Measurements from ENCODE around the gene SENP6. TPM values are rescaled to one million over a fixed set of nuclear protein-coding genes. Genes with fewer than 3 reads are reported as not detected.
"Not testable (repeated sequence)": the region's sequence is repeated elsewhere in the genome, so short reads cannot be mapped to it uniquely, and the experiment has no call there.

The SENP6 gene
- polyA plus RNA-seq, 1 experiment = 9.9 TPM

- H3K36me3 ChIP-seq (ENCODE audit: control insufficient read depth, insufficient read depth, low read length) = no peaks in the 10 kb centered on the region
- H3K4me3 ChIP-seq (ENCODE audit: low read depth, low read length) = no peak overlapping the region
- no peak for DNase-seq (ENCODE audit: low read depth)
- ChIA-PET POLR2A (no interaction called here), CTCF (no interaction called here)
- no peak for TF ChIP-seq CTCF (IDR thresholded peaks at IDR 0.05; ENCODE audit: insufficient read depth, low read depth, low read length)
- no peaks in the 10 kb centered on the region; the same call in 1 of the 2 replicates for H3K27me3 ChIP-seq (ENCODE audit: control insufficient read depth, insufficient read depth, low read length)
These were observed 12.7 kb upstream of the SENP6 start for GRCh38 chr6:75588948-75589347.

GRCh38 chr6:75590370-75590769 lies 11.3 kb upstream of the SENP6 start:
- TF ChIP-seq CTCF (IDR thresholded peaks at IDR 0.05; ENCODE audit: insufficient read depth, low read depth, low read length) = no peak
- Histone ChIP-seq H3K27me3 (ENCODE audit: control insufficient read depth, insufficient read depth, low read length) (no peaks in the 10 kb centered on the region; the same call in 1 of the 2 replicates), H3K36me3 (ENCODE audit: control insufficient read depth, insufficient read depth, low read length) (no peaks in the 10 kb centered on the region), H3K4me3 (ENCODE audit: low read depth, low read length) (no peak overlapping the region)
- CTCF ChIA-PET = interaction anchor here (1.1 kb wide), 1 partner anchor 31 kb away, joined by 3 read pairs; no protein-coding TSS in a partner anchor
- no peak for DNase-seq (ENCODE audit: low read depth)
- POLR2A ChIA-PET = no interaction called here

- POLR2A ChIA-PET; DNase-seq (ENCODE audit: low read depth); CTCF ChIA-PET; H3K27me3 ChIP-seq (ENCODE audit: control insufficient read depth, insufficient read depth, low read length); H3K36me3 ChIP-seq (ENCODE audit: control insufficient read depth, insufficient read depth, low read length); H3K4me3 ChIP-seq (ENCODE audit: low read depth, low read length): not testable (repeated sequence)
These were observed 5.3 kb upstream of the SENP6 start for GRCh38 chr6:75596380-75596779.

GRCh38 chr6:75600768-75601167 lies 912 bp upstream of the SENP6 start:
- ChIA-PET CTCF (interaction anchor here (0.9 kb wide), 1 partner anchor 15 kb away, joined by 5 read pairs; no protein-coding TSS in a partner anchor), POLR2A (no interaction called here)
- DNase-seq (ENCODE audit: low read depth) = no peak
- H3K27me3 ChIP-seq (ENCODE audit: control insufficient read depth, insufficient read depth, low read length) = no peaks in the 10 kb centered on the region
- no peaks in the 10 kb centered on the region for H3K36me3 ChIP-seq (ENCODE audit: control insufficient read depth, insufficient read depth, low read length)
- TF ChIP-seq CTCF (IDR thresholded peaks at IDR 0.05; ENCODE audit: insufficient read depth, low read depth, low read length) = no peak
- H3K4me3 ChIP-seq (ENCODE audit: low read depth, low read length) = no peak overlapping the region; the same call in 1 of the 2 replicates

- TF ChIP-seq CTCF (IDR thresholded peaks at IDR 0.05; ENCODE audit: insufficient read depth, low read depth, low read length) = no peak
- CTCF ChIA-PET = interaction anchor here (1.3 to 2.1 kb wide), 2 partner anchors 9 to 10 kb away, joined by 3 to 5 read pairs; no protein-coding TSS in a partner anchor
- no peak for DNase-seq (ENCODE audit: low read depth)
- peak overlapping the region; percentile 81 for H3K4me3 ChIP-seq (ENCODE audit: low read depth, low read length)
- no peaks in the 10 kb centered on the region for H3K36me3 ChIP-seq (ENCODE audit: control insufficient read depth, insufficient read depth, low read length)
- no peaks in the 10 kb centered on the region for H3K27me3 ChIP-seq (ENCODE audit: control insufficient read depth, insufficient read depth, low read length)
- POLR2A ChIA-PET = interaction anchor here (0.6 kb wide), 1 partner anchor 180 kb away, joined by 3 read pairs; no protein-coding TSS in a partner anchor
These were observed 796 bp downstream of the SENP6 start for GRCh38 chr6:75602246-75603105.
